ENCODE measurements around the gene MELTF. TPM values are rescaled to one million over a fixed set of nuclear protein-coding genes. Genes with fewer than 3 reads are reported as not detected.

MELTF gene
- total and polyA plus RNA-seq, 2 of the 13 experiments (the other 11 are each of a cell fraction or from before 2014, with no cell fraction given), result 3.2 to 7.5 TPM

DNA sequence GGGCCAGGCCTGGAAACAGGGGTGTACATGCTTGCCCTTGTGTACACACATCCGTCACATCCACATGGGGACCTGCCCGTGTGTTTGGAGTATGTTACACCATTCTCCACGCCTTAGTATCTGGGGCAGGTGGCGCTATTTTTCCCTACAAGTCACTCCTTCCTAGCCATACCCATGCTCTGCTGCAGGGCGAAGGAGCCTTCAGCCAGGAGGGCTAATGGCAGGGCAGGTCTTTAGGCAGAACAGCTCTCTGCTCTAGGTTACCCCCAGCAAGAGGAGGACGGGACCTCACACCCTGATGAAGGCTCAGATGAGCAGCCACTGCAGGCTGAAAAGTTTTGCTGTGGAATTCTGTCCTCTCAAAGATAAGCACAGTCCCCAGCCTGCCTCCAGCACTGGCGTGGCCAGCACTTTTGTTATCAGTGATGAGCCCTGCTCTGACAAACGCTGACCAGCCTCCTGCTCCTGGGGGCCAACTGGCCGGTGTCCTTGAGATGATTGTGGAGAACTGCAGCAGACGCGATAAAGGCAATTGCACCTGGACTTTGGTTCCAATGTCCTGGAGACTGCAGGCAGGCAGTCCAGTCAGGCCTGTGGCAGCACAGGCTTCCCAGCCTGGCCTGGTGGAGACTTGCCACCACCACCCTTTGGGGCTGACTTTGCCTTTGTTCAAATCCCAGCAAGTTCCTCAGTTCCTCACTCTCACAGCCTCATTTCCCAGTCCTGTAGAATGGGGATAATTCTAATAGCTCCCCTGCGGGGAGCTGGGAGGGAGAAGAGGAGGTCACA, 41.2 kb downstream of the MELTF start (continued):
- TF ChIP-seq, protein P1, sequence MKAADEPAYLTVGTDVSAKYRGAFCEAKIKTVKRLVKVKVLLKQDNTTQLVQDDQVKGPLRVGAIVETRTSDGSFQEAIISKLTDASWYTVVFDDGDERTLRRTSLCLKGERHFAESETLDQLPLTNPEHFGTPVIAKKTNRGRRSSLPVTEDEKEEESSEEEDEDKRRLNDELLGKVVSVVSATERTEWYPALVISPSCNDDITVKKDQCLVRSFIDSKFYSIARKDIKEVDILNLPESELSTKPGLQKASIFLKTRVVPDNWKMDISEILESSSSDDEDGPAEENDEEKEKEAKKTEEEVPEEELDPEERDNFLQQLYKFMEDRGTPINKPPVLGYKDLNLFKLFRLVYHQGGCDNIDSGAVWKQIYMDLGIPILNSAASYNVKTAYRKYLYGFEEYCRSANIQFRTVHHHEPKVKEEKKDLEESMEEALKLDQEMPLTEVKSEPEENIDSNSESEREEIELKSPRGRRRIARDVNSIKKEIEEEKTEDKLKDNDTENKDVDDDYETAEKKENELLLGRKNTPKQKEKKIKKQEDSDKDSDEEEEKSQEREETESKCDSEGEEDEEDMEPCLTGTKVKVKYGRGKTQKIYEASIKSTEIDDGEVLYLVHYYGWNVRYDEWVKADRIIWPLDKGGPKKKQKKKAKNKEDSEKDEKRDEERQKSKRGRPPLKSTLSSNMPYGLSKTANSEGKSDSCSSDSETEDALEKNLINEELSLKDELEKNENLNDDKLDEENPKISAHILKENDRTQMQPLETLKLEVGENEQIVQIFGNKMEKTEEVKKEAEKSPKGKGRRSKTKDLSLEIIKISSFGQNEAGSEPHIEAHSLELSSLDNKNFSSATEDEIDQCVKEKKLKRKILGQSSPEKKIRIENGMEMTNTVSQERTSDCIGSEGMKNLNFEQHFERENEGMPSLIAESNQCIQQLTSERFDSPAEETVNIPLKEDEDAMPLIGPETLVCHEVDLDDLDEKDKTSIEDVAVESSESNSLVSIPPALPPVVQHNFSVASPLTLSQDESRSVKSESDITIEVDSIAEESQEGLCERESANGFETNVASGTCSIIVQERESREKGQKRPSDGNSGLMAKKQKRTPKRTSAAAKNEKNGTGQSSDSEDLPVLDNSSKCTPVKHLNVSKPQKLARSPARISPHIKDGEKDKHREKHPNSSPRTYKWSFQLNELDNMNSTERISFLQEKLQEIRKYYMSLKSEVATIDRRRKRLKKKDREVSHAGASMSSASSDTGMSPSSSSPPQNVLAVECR (CRISPR knock-in tag; IDR thresholded peaks at IDR 0.05; ENCODE audit: borderline replicate concordance), result peak; percentile 46; the same call in 1 of the 2 replicates
- TF ChIP-seq ZNF317 (CRISPR knock-in tag; IDR thresholded peaks at IDR 0.05) (peak; percentile 47; the same call in 1 of the 2 replicates), ZNF468 (CRISPR knock-in tag; IDR thresholded peaks at IDR 0.05) (no peak), ZNF788 (CRISPR knock-in tag; IDR thresholded peaks at IDR 0.05; ENCODE audit: borderline replicate concordance) (peak; percentile 71; the same call in 1 of the 2 replicates), MIXL1 (CRISPR knock-in tag; IDR thresholded peaks at IDR 0.05) (peak; percentile 60; the same call in 1 of the 2 replicates), ZNF878 (CRISPR knock-in tag; IDR thresholded peaks at IDR 0.05) (no peak; the same call in 1 of the 2 replicates), ZNF674 (CRISPR knock-in tag; IDR thresholded peaks at IDR 0.05; ENCODE audit: low read depth) (no peak), ISX (CRISPR knock-in tag; conservative IDR thresholded peaks at IDR 0.05) (no peak), SOX6 (IDR thresholded peaks at IDR 0.05) (no peak), SOX6 (CRISPR knock-in tag; IDR thresholded peaks at IDR 0.05) (peak; percentile 84), ZIK1 (CRISPR knock-in tag; IDR thresholded peaks at IDR 0.05; ENCODE audit: borderline replicate concordance, low read depth) (peak; percentile 77; the same call in 1 of the 2 replicates)
- TF ChIP-seq, protein P2, sequence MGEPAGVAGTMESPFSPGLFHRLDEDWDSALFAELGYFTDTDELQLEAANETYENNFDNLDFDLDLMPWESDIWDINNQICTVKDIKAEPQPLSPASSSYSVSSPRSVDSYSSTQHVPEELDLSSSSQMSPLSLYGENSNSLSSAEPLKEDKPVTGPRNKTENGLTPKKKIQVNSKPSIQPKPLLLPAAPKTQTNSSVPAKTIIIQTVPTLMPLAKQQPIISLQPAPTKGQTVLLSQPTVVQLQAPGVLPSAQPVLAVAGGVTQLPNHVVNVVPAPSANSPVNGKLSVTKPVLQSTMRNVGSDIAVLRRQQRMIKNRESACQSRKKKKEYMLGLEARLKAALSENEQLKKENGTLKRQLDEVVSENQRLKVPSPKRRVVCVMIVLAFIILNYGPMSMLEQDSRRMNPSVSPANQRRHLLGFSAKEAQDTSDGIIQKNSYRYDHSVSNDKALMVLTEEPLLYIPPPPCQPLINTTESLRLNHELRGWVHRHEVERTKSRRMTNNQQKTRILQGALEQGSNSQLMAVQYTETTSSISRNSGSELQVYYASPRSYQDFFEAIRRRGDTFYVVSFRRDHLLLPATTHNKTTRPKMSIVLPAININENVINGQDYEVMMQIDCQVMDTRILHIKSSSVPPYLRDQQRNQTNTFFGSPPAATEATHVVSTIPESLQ (CRISPR knock-in tag; conservative IDR thresholded peaks at IDR 0.05), result no peak
- TF ChIP-seq, protein P3, sequence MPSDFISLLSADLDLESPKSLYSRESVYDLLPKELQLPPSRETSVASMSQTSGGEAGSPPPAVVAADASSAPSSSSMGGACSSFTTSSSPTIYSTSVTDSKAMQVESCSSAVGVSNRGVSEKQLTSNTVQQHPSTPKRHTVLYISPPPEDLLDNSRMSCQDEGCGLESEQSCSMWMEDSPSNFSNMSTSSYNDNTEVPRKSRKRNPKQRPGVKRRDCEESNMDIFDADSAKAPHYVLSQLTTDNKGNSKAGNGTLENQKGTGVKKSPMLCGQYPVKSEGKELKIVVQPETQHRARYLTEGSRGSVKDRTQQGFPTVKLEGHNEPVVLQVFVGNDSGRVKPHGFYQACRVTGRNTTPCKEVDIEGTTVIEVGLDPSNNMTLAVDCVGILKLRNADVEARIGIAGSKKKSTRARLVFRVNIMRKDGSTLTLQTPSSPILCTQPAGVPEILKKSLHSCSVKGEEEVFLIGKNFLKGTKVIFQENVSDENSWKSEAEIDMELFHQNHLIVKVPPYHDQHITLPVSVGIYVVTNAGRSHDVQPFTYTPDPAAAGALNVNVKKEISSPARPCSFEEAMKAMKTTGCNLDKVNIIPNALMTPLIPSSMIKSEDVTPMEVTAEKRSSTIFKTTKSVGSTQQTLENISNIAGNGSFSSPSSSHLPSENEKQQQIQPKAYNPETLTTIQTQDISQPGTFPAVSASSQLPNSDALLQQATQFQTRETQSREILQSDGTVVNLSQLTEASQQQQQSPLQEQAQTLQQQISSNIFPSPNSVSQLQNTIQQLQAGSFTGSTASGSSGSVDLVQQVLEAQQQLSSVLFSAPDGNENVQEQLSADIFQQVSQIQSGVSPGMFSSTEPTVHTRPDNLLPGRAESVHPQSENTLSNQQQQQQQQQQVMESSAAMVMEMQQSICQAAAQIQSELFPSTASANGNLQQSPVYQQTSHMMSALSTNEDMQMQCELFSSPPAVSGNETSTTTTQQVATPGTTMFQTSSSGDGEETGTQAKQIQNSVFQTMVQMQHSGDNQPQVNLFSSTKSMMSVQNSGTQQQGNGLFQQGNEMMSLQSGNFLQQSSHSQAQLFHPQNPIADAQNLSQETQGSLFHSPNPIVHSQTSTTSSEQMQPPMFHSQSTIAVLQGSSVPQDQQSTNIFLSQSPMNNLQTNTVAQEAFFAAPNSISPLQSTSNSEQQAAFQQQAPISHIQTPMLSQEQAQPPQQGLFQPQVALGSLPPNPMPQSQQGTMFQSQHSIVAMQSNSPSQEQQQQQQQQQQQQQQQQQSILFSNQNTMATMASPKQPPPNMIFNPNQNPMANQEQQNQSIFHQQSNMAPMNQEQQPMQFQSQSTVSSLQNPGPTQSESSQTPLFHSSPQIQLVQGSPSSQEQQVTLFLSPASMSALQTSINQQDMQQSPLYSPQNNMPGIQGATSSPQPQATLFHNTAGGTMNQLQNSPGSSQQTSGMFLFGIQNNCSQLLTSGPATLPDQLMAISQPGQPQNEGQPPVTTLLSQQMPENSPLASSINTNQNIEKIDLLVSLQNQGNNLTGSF (CRISPR knock-in tag; IDR thresholded peaks at IDR 0.05), result no peak
- TF ChIP-seq, protein P4, sequence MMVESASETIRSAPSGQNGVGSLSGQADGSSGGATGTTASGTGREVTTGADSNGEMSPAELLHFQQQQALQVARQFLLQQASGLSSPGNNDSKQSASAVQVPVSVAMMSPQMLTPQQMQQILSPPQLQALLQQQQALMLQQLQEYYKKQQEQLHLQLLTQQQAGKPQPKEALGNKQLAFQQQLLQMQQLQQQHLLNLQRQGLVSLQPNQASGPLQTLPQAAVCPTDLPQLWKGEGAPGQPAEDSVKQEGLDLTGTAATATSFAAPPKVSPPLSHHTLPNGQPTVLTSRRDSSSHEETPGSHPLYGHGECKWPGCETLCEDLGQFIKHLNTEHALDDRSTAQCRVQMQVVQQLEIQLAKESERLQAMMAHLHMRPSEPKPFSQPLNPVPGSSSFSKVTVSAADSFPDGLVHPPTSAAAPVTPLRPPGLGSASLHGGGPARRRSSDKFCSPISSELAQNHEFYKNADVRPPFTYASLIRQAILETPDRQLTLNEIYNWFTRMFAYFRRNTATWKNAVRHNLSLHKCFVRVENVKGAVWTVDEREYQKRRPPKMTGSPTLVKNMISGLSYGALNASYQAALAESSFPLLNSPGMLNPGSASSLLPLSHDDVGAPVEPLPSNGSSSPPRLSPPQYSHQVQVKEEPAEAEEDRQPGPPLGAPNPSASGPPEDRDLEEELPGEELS (CRISPR knock-in tag; IDR thresholded peaks at IDR 0.05), result peak; percentile 67

All from HepG2 (cell line).